Measurements from ENCODE around the gene C1orf21.

Gene C1orf21

GRCh38 chr1:184635347-184635979, 248.6 kb downstream of the C1orf21 start:
- no peak for DNase-seq (ENCODE audit: low read depth)
- H3K4me3 ChIP-seq (ENCODE audit: low read length), result no peak overlapping the region
- H3K9ac ChIP-seq (ENCODE audit: low read length), result no peak overlapping the region
- no peaks in the 10 kb centered on the region for H3K36me3 ChIP-seq (ENCODE audit: control insufficient read depth, insufficient read depth, low read length, severe bottlenecking)
- peaks cover 21% of the 10 kb centered on the region for H3K4me1 ChIP-seq (ENCODE audit: control insufficient read depth, insufficient read depth, low read length)
- no peaks in the 10 kb centered on the region for H3K9me3 ChIP-seq (ENCODE audit: control insufficient read depth, low read length)
- no peaks in the 10 kb centered on the region for H3K27me3 ChIP-seq (replicated peaks; ENCODE audit: control insufficient read depth, insufficient read depth, low read length)

GRCh38 chr1:184635980-184636431, 249.2 kb downstream of the C1orf21 start:
- DNase-seq (ENCODE audit: low read depth), result no peak
- Histone ChIP-seq H3K27me3 (replicated peaks; ENCODE audit: control insufficient read depth, insufficient read depth, low read length) (peaks cover 2% of the 10 kb centered on the region), H3K4me3 (ENCODE audit: low read length) (no peak overlapping the region), H3K4me1 (ENCODE audit: control insufficient read depth, insufficient read depth, low read length) (peaks cover 16% of the 10 kb centered on the region), H3K9ac (ENCODE audit: low read length) (no peak overlapping the region), H3K9me3 (ENCODE audit: control insufficient read depth, low read length) (no peaks in the 10 kb centered on the region), H3K36me3 (ENCODE audit: control insufficient read depth, insufficient read depth, low read length, severe bottlenecking) (no peaks in the 10 kb centered on the region)

- Histone ChIP-seq H3K9me3 (ENCODE audit: control insufficient read depth, low read length) (no peaks in the 10 kb centered on the region), H3K4me1 (ENCODE audit: control insufficient read depth, insufficient read depth, low read length) (peaks cover 15% of the 10 kb centered on the region), H3K36me3 (ENCODE audit: control insufficient read depth, insufficient read depth, low read length, severe bottlenecking) (no peaks in the 10 kb centered on the region), H3K27me3 (replicated peaks; ENCODE audit: control insufficient read depth, insufficient read depth, low read length) (peaks cover 8% of the 10 kb centered on the region), H3K4me3 (ENCODE audit: low read length) (no peak overlapping the region), H3K9ac (ENCODE audit: low read length) (no peak overlapping the region)
- no peak for DNase-seq (ENCODE audit: low read depth)
These were observed 250.9 kb downstream of the C1orf21 start for GRCh38 chr1:184637664-184638240.

GRCh38 chr1:184639205-184639604, 252.4 kb downstream of the C1orf21 start:
- Histone ChIP-seq H3K4me3 (ENCODE audit: low read length) (no peak overlapping the region), H3K36me3 (ENCODE audit: control insufficient read depth, insufficient read depth, low read length, severe bottlenecking) (no peaks in the 10 kb centered on the region), H3K27me3 (replicated peaks; ENCODE audit: control insufficient read depth, insufficient read depth, low read length) (peaks cover 8% of the 10 kb centered on the region), H3K9ac (ENCODE audit: low read length) (no peak overlapping the region), H3K9me3 (ENCODE audit: control insufficient read depth, low read length) (no peaks in the 10 kb centered on the region), H3K4me1 (ENCODE audit: control insufficient read depth, insufficient read depth, low read length) (peaks cover 15% of the 10 kb centered on the region)
- DNase-seq (ENCODE audit: low read depth), result no peak

GRCh38 chr1:184640505-184640904, 253.7 kb downstream of the C1orf21 start:
- Histone ChIP-seq H3K27me3 (replicated peaks; ENCODE audit: control insufficient read depth, insufficient read depth, low read length) (peaks cover 8% of the 10 kb centered on the region), H3K4me1 (ENCODE audit: control insufficient read depth, insufficient read depth, low read length) (peaks cover 10% of the 10 kb centered on the region), H3K36me3 (ENCODE audit: control insufficient read depth, insufficient read depth, low read length, severe bottlenecking) (no peaks in the 10 kb centered on the region), H3K9ac (ENCODE audit: low read length) (no peak overlapping the region), H3K9me3 (ENCODE audit: control insufficient read depth, low read length) (no peaks in the 10 kb centered on the region), H3K4me3 (ENCODE audit: low read length) (no peak overlapping the region)
- DNase-seq (ENCODE audit: low read depth), result no peak

- Histone ChIP-seq H3K9ac (ENCODE audit: low read length) (no peak overlapping the region), H3K4me1 (ENCODE audit: control insufficient read depth, insufficient read depth, low read length) (peaks cover 2% of the 10 kb centered on the region), H3K4me3 (ENCODE audit: low read length) (no peak overlapping the region), H3K27me3 (replicated peaks; ENCODE audit: control insufficient read depth, insufficient read depth, low read length) (peaks cover 8% of the 10 kb centered on the region), H3K36me3 (ENCODE audit: control insufficient read depth, insufficient read depth, low read length, severe bottlenecking) (no peaks in the 10 kb centered on the region), H3K9me3 (ENCODE audit: control insufficient read depth, low read length) (no peaks in the 10 kb centered on the region)
- DNase-seq (ENCODE audit: low read depth), result no peak
These were observed 255.1 kb downstream of the C1orf21 start for GRCh38 chr1:184641894-184642293.

GRCh38 chr1:184643661-184644060, 256.8 kb downstream of the C1orf21 start:
- no peak for DNase-seq (ENCODE audit: low read depth)
- peaks cover 16% of the 10 kb centered on the region for H3K4me1 ChIP-seq (ENCODE audit: control insufficient read depth, insufficient read depth, low read length)

GRCh38 chr1:184644771-184645170, 257.9 kb downstream of the C1orf21 start:
- peaks cover 8% of the 10 kb centered on the region for H3K27me3 ChIP-seq (replicated peaks; ENCODE audit: control insufficient read depth, insufficient read depth, low read length)
- no peaks in the 10 kb centered on the region for H3K36me3 ChIP-seq (ENCODE audit: control insufficient read depth, insufficient read depth, low read length, severe bottlenecking)
- no peak for DNase-seq (ENCODE audit: low read depth)
- H3K4me3 ChIP-seq (ENCODE audit: low read length), result no peak overlapping the region
- peaks cover 27% of the 10 kb centered on the region for H3K4me1 ChIP-seq (ENCODE audit: control insufficient read depth, insufficient read depth, low read length)
- H3K9ac ChIP-seq (ENCODE audit: low read length), result no peak overlapping the region
- no peaks in the 10 kb centered on the region for H3K9me3 ChIP-seq (ENCODE audit: control insufficient read depth, low read length)

More at GRCh38 chr1:184643661-184644060, 256.8 kb downstream of the C1orf21 start:
- Histone ChIP-seq H3K27me3 (replicated peaks; ENCODE audit: control insufficient read depth, insufficient read depth, low read length) (peaks cover 8% of the 10 kb centered on the region), H3K9me3 (ENCODE audit: control insufficient read depth, low read length) (no peaks in the 10 kb centered on the region), H3K36me3 (ENCODE audit: control insufficient read depth, insufficient read depth, low read length, severe bottlenecking) (no peaks in the 10 kb centered on the region), H3K4me3 (ENCODE audit: low read length) (no peak overlapping the region), H3K9ac (ENCODE audit: low read length) (no peak overlapping the region)

- Histone ChIP-seq H3K36me3 (ENCODE audit: control insufficient read depth, insufficient read depth, low read length, severe bottlenecking) (no peaks in the 10 kb centered on the region), H3K4me1 (ENCODE audit: control insufficient read depth, insufficient read depth, low read length) (peaks cover 32% of the 10 kb centered on the region), H3K9me3 (ENCODE audit: control insufficient read depth, low read length) (no peaks in the 10 kb centered on the region), H3K9ac (ENCODE audit: low read length) (no peak overlapping the region), H3K27me3 (replicated peaks; ENCODE audit: control insufficient read depth, insufficient read depth, low read length) (peaks cover 4% of the 10 kb centered on the region), H3K4me3 (ENCODE audit: low read length) (no peak overlapping the region)
- DNase-seq (ENCODE audit: low read depth), result no peak
These were observed 259.4 kb downstream of the C1orf21 start for GRCh38 chr1:184646178-184646701.

GRCh38 chr1:184646824-184647223, 260.0 kb downstream of the C1orf21 start:
- Histone ChIP-seq H3K9me3 (ENCODE audit: control insufficient read depth, low read length) (no peaks in the 10 kb centered on the region), H3K4me3 (ENCODE audit: low read length) (no peak overlapping the region), H3K9ac (ENCODE audit: low read length) (no peak overlapping the region), H3K4me1 (ENCODE audit: control insufficient read depth, insufficient read depth, low read length) (peaks cover 32% of the 10 kb centered on the region), H3K36me3 (ENCODE audit: control insufficient read depth, insufficient read depth, low read length, severe bottlenecking) (no peaks in the 10 kb centered on the region), H3K27me3 (replicated peaks; ENCODE audit: control insufficient read depth, insufficient read depth, low read length) (no peaks in the 10 kb centered on the region)
- no peak for DNase-seq (ENCODE audit: low read depth)

- DNase-seq (ENCODE audit: low read depth), result peak; percentile 38
- peaks cover 5% of the 10 kb centered on the region for H3K9me3 ChIP-seq (ENCODE audit: control insufficient read depth, low read length)
- H3K36me3 ChIP-seq (ENCODE audit: control insufficient read depth, insufficient read depth, low read length, severe bottlenecking), result no peaks in the 10 kb centered on the region
- H3K4me1 ChIP-seq (ENCODE audit: control insufficient read depth, insufficient read depth, low read length), result peaks cover 32% of the 10 kb centered on the region
- no peaks in the 10 kb centered on the region for H3K27me3 ChIP-seq (replicated peaks; ENCODE audit: control insufficient read depth, insufficient read depth, low read length)
- H3K9ac ChIP-seq (ENCODE audit: low read length), result no peak overlapping the region
- H3K4me3 ChIP-seq (ENCODE audit: low read length), result no peak overlapping the region
These were observed 260.6 kb downstream of the C1orf21 start for GRCh38 chr1:184647471-184647870.
